PFSK-1 (cell line): ENCODE data around the gene CAPN5.

ENCODE experiments used
- FOXP2 ChIP-seq: optimal IDR thresholded peaks from 2 replicates; pipeline ENCODE3; 2011; ENCODE audit warnings: borderline replicate concordance, control low read depth, inconsistent platforms; ENCODE audit not compliant: insufficient read depth; ENCODE audit errors: extremely low read length, extremely low read depth
- POLR2AphosphoS5 ChIP-seq: IDR thresholded peaks from 2 replicates; pipeline ENCODE4 v1.6.1; 2012; ENCODE audit warnings: low read depth, mild to moderate bottlenecking, control low read depth, low read length, moderate library complexity
- SIN3A ChIP-seq: IDR thresholded peaks from 2 replicates; pipeline ENCODE4 v1.6.1; 2012; ENCODE audit warnings: mild to moderate bottlenecking, low read length, moderate library complexity, borderline replicate concordance; ENCODE audit not compliant: insufficient read depth
- TAF1 ChIP-seq: IDR thresholded peaks from 2 replicates; pipeline ENCODE4 v1.6.1; 2012; ENCODE audit warnings: low read length, control low read depth, borderline replicate concordance; ENCODE audit not compliant: insufficient read depth
- TF ChIP-seq, protein P1 (sequence below), 2 experiments: IDR thresholded peaks; 2 replicates each; pipeline versions ENCODE4 v1.6.1 to v1.8.0; 2011 to 2012; ENCODE audit warnings: low read depth in 2 of 2, low read length in 2 of 2, control low read depth in 1 of 2, inconsistent platforms in 1 of 2, mild to moderate bottlenecking in 1 of 2, moderate library complexity in 1 of 2; ENCODE audit not compliant: insufficient read depth in 1 of 2

DNA sequence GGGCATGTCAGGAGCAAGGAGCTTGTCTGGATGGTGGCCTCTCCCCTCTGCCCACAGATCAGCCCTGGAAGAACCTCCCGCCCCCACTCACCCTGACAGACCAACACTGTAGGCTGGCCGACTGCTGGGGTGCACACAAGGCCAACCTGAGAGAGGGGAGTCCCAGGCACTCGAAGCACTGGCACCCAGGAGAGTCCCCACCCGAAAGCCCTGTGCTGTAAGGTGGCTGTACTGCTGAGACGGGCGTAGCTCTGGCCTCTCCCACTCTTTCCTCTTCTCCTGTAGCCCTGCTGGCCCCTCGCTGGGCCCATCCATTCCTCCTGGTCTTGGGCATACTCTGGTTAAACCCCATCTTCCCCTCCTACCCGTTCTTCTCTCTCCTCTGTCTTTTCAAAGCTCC lies 101.0 kb downstream of the CAPN5 start:
- TF ChIP-seq, protein P1, sequence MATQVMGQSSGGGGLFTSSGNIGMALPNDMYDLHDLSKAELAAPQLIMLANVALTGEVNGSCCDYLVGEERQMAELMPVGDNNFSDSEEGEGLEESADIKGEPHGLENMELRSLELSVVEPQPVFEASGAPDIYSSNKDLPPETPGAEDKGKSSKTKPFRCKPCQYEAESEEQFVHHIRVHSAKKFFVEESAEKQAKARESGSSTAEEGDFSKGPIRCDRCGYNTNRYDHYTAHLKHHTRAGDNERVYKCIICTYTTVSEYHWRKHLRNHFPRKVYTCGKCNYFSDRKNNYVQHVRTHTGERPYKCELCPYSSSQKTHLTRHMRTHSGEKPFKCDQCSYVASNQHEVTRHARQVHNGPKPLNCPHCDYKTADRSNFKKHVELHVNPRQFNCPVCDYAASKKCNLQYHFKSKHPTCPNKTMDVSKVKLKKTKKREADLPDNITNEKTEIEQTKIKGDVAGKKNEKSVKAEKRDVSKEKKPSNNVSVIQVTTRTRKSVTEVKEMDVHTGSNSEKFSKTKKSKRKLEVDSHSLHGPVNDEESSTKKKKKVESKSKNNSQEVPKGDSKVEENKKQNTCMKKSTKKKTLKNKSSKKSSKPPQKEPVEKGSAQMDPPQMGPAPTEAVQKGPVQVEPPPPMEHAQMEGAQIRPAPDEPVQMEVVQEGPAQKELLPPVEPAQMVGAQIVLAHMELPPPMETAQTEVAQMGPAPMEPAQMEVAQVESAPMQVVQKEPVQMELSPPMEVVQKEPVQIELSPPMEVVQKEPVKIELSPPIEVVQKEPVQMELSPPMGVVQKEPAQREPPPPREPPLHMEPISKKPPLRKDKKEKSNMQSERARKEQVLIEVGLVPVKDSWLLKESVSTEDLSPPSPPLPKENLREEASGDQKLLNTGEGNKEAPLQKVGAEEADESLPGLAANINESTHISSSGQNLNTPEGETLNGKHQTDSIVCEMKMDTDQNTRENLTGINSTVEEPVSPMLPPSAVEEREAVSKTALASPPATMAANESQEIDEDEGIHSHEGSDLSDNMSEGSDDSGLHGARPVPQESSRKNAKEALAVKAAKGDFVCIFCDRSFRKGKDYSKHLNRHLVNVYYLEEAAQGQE (IDR thresholded peaks at IDR 0.05; ENCODE audit: insufficient read depth in 1 of 2, low read depth in 2 of 2, low read length in 2 of 2), result no peak
- TF ChIP-seq POLR2AphosphoS5, result no peak
- no peak for TF ChIP-seq FOXP2
- no peak for TF ChIP-seq TAF1
- TF ChIP-seq SIN3A, result no peak
